Dermis lymphatic vessel endothelial cell (primary cell): ENCODE data around the gene PDX1. TPM values are rescaled to one million over a fixed set of nuclear protein-coding genes. Genes with fewer than 3 reads are reported as not detected.

ENCODE experiments used
- total RNA-seq: library from RNA; depleted of rRNA; stranded (reverse); fragments of >200 nt; gene quantifications from 2 replicates; pipeline ENCODE4 v1.2.1, GENCODE V29; 2014

Gene PDX1
- not detected in 2 replicates for total RNA-seq

DNA sequence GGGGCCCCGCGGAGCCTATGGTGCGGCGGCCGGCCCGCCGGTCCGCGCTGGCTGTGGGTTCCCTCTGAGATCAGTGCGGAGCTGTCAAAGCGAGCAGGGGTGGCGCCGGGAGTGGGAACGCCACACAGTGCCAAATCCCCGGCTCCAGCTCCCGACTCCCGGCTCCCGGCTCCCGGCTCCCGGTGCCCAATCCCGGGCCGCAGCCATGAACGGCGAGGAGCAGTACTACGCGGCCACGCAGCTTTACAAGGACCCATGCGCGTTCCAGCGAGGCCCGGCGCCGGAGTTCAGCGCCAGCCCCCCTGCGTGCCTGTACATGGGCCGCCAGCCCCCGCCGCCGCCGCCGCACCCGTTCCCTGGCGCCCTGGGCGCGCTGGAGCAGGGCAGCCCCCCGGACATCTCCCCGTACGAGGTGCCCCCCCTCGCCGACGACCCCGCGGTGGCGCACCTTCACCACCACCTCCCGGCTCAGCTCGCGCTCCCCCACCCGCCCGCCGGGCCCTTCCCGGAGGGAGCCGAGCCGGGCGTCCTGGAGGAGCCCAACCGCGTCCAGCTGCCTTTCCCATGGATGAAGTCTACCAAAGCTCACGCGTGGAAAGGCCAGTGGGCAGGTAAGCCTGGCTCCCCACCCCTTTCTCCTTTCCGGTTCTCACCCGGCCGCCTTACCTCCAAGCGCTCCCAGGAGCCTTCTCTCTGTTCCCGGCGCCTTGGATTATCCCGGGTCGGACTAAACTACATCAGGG lies at the start of gene PDX1:
Gene PDX1 (plus strand): TSS at position 67 of the 743 bp plus-strand sequence. CDS start 139 bp downstream, at position 206.

DNA sequence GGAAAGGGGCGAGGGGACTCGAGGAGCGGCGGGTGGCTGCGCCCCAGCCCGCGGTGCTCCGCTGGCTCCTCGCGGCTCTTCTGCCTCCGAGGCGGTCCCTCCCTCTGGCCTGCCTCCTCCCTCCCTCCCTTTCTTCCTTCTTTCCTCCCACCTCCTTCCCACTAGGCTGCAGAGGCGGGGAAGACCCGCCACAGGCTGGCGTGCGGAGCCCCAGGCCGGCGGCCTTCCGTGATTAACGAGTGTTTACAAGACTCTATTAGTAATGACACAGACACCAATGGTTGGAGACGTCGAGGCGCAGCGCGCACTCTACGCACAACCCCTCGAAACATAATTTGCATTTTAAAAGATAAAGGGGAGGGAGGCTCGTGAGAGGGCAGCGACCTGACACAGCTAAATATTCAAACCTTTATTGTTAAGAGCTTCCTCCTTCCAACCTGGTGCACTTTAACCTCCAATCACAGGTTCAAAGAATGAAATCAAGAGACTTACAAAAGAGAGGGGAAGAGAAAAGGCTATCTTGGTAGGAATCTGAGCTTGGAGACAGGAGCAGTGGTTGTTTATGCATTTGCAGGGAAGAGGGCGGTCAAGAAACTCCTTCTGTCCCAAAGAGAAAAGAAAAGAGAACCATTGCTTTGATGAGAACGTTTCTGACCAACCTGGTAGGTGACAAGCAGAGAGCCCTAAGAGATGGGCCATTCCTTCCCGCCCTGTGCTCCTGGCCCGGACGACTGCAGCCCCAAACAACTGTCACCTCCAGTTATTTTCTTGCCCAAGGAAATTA lies 49.5 kb downstream of the PDX1 start, which contains the start of gene CDX2:
Gene CDX2 (minus strand): TSS at position 234 of the 784 bp plus-strand sequence. CDS start 309 bp downstream, outside the sequence.

Other genes with a start within 250 kb of the PDX1 start
- gene GSX1, start 127.5 kb upstream of the PDX1 start, total RNA-seq = not detected in 2 replicates
- not detected in 2 replicates for gene CDX2, start 49.3 kb downstream of the PDX1 start, total RNA-seq
- not detected in 2 replicates for gene URAD, start 68.7 kb downstream of the PDX1 start, total RNA-seq
- gene FLT3, start 180.6 kb downstream of the PDX1 start, total RNA-seq = under 0.01 TPM in 1 of 2 replicates, not detected in the other
- gene PAN3, start 218.5 kb downstream of the PDX1 start, total RNA-seq = 28.0 and 30.9 TPM in 2 replicates